Neural cell (in vitro differentiated cells): ENCODE data around the gene ATG7. TPM values are rescaled to one million over a fixed set of nuclear protein-coding genes. Genes with fewer than 3 reads are reported as not detected.

Experiments
- H2AFZ ChIP-seq: fragments of 200-600, 300-800 bp; sonication (generic), shearing (Covaris generic); 2 replicates; pipeline ENCODE4 v1.6.0; 2014; ENCODE audit warnings: low read depth, mild to moderate bottlenecking, antibody characterized with exemption, low read length, moderate library complexity
- H3F3A ChIP-seq: fragments of 200-600 bp; shearing (Covaris generic); 2 replicates; pipeline ENCODE4 v1.6.1; 2016; ENCODE audit warnings: mild to moderate bottlenecking, moderate library complexity, mixed read lengths, antibody characterized with exemption, low read length; ENCODE audit not compliant: insufficient read depth, poor library complexity, severe bottlenecking
- H3K27ac ChIP-seq: fragments of 200-600, 300-800 bp; sonication (generic), shearing (Covaris generic); 2 replicates; pipeline ENCODE4 v1.5.1; 2014; ENCODE audit warnings: mild to moderate bottlenecking, low read length, moderate library complexity
- H3K27me3 ChIP-seq: fragments of 300-800, 200-600 bp; sonication (generic), shearing (Covaris generic); 2 replicates; pipeline ENCODE4 v1.6.0; 2014; ENCODE audit warnings: mild to moderate bottlenecking, low read depth, low read length, moderate library complexity; ENCODE audit not compliant: insufficient read depth
- H3K36me3 ChIP-seq: fragments of 300-800, 200-600 bp; sonication (generic), shearing (Covaris generic); 2 replicates; pipeline ENCODE4 v1.5.1; 2014; ENCODE audit warnings: mild to moderate bottlenecking, antibody characterized with exemption, low read length, moderate library complexity; ENCODE audit not compliant: insufficient read depth
- H3K4me2 ChIP-seq: fragments of 300-800, 200-600 bp; sonication (generic), shearing (Covaris generic); 2 replicates; pipeline ENCODE4 v1.6.0; 2014; ENCODE audit warnings: mild to moderate bottlenecking, low read length
- H3K4me3 ChIP-seq: fragments of 300-800, 200-600 bp; sonication (generic), shearing (Covaris generic); 2 replicates; pipeline ENCODE4 v1.5.1; 2014; ENCODE audit warnings: mild to moderate bottlenecking, low read length, moderate library complexity
- H3K79me2 ChIP-seq: fragments of 200-600 bp; shearing (Covaris generic); replicated peaks from 2 replicates; pipeline ENCODE4 v1.6.0; 2014; ENCODE audit warnings: mild to moderate bottlenecking, low read length, moderate library complexity; ENCODE audit not compliant: insufficient read depth
- H3K9ac ChIP-seq: fragments of 300-800, 200-600 bp; sonication (generic), shearing (Covaris generic); 2 replicates; pipeline ENCODE4 v1.6.1; 2016; ENCODE audit warnings: mild to moderate bottlenecking, low read length, mixed read lengths
- H3K9me2 ChIP-seq: fragments of 200-600 bp; shearing (Covaris generic); 2 replicates; pipeline ENCODE4 v1.6.1; 2016; ENCODE audit warnings: mild to moderate bottlenecking, low read length, mixed read lengths; ENCODE audit not compliant: insufficient read depth
- H3K9me3 ChIP-seq: fragments of 200-600, 300-800 bp; sonication (generic), shearing (Covaris generic); 2 replicates; pipeline ENCODE4 v1.6.1; 2016; ENCODE audit warnings: mild to moderate bottlenecking, mixed run types, low read length, moderate library complexity, mixed read lengths
- H4K20me1 ChIP-seq: fragments of 200-600 bp; shearing (Covaris generic); 2 replicates; pipeline ENCODE4 v1.6.1; 2016; ENCODE audit warnings: mild to moderate bottlenecking, mixed run types; ENCODE audit not compliant: insufficient read depth
- EP300 ChIP-seq: fragments of 450-650 bp; conservative IDR thresholded peaks from 2 replicates; pipeline ENCODE4 v1.6.1; 2014; ENCODE audit warnings: antibody characterized with exemption, mild to moderate bottlenecking, moderate library complexity; ENCODE audit not compliant: poor library complexity, severe bottlenecking
- EZH2 ChIP-seq: fragments of 200-600, 300-800 bp; shearing (Covaris generic), sonication (generic); IDR thresholded peaks from 2 replicates; pipeline ENCODE4 v1.6.1; 2014; ENCODE audit warnings: antibody characterized with exemption, low read length, borderline replicate concordance, mild to moderate bottlenecking; ENCODE audit not compliant: insufficient read depth, poor library complexity, severe bottlenecking
- MXI1 ChIP-seq: fragments of 450-650 bp; conservative IDR thresholded peaks from 2 replicates; pipeline ENCODE4 v1.6.1; 2014; ENCODE audit warnings: antibody characterized with exemption, mild to moderate bottlenecking; ENCODE audit not compliant: poor library complexity, severe bottlenecking
- POLR2AphosphoS5 ChIP-seq: IDR thresholded peaks from 2 replicates; pipeline ENCODE4 v1.6.1; 2012
- RAD21 ChIP-seq: fragments of 450-650 bp; conservative IDR thresholded peaks from 2 replicates; pipeline ENCODE4 v1.6.1; 2014; ENCODE audit warnings: antibody characterized with exemption, mild to moderate bottlenecking, moderate library complexity
- SMC3 ChIP-seq: fragments of 450-650 bp; conservative IDR thresholded peaks from 2 replicates; pipeline ENCODE4 v1.6.1; 2014; ENCODE audit warnings: antibody characterized with exemption, mild to moderate bottlenecking, moderate library complexity; ENCODE audit not compliant: poor library complexity
- TAF1 ChIP-seq: IDR thresholded peaks from 2 replicates; pipeline ENCODE4 v1.6.1; 2012; ENCODE audit warnings: low read depth
- polyA plus RNA-seq: library from polyadenylated mRNA; depleted of rRNA; stranded (reverse); fragments of >200 nt; gene quantifications from 2 replicates; pipeline ENCODE4 v1.2.3, GENCODE V29; 2014
- TF ChIP-seq, protein P1 (sequence below): fragments of 450-650 bp; IDR thresholded peaks from 2 replicates; pipeline ENCODE4 v1.5.1; 2014; ENCODE audit warnings: antibody characterized with exemption, mild to moderate bottlenecking, moderate library complexity; ENCODE audit not compliant: poor library complexity, severe bottlenecking
- TF ChIP-seq, protein P2 (sequence below): IDR thresholded peaks from 2 replicates; pipeline ENCODE4 v1.6.1; 2012; ENCODE audit warnings: borderline replicate concordance

Gene ATG7
- polyA plus RNA-seq, 1 donor from 2014 or later, result 28.8 TPM

DNA sequence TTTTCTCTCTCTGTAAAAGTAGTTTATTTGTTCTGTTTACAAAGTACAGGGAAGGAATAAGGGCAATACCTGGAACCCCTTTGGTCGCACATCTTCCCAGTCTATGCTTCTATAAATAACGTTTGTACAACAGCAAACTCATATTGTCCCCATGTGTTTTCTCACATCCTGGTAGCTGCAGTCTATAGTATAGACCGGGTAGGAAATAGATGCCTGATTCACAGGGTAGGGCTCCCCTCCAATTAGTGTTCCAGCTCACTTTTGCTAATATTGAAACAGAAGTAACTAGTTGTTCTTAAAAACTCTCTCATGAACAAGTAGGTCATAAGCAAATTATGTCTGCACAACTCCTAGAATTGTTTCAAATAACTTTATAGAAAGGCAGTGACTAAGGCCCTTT, 17.7 kb downstream of the ATG7 start:
- Histone ChIP-seq H3K27ac (no peak overlapping the region), H3F3A (no peaks in the 10 kb centered on the region), H3K4me2 (no peak overlapping the region), H3K9me3 (no peaks in the 10 kb centered on the region), H3K4me3 (no peak overlapping the region), H3K9me2 (no peaks in the 10 kb centered on the region), H3K79me2 (no peaks in the 10 kb centered on the region), H3K9ac (no peak overlapping the region), H2AFZ (no peak overlapping the region), H4K20me1 (no peaks in the 10 kb centered on the region), H3K27me3 (no peaks in the 10 kb centered on the region), H3K36me3 (no peaks in the 10 kb centered on the region)
- no peak for TF ChIP-seq RAD21
- TF ChIP-seq SMC3, result no peak
- no peak for TF ChIP-seq EZH2
- TF ChIP-seq TAF1, result no peak
- TF ChIP-seq EP300, result no peak
- TF ChIP-seq, protein P1, sequence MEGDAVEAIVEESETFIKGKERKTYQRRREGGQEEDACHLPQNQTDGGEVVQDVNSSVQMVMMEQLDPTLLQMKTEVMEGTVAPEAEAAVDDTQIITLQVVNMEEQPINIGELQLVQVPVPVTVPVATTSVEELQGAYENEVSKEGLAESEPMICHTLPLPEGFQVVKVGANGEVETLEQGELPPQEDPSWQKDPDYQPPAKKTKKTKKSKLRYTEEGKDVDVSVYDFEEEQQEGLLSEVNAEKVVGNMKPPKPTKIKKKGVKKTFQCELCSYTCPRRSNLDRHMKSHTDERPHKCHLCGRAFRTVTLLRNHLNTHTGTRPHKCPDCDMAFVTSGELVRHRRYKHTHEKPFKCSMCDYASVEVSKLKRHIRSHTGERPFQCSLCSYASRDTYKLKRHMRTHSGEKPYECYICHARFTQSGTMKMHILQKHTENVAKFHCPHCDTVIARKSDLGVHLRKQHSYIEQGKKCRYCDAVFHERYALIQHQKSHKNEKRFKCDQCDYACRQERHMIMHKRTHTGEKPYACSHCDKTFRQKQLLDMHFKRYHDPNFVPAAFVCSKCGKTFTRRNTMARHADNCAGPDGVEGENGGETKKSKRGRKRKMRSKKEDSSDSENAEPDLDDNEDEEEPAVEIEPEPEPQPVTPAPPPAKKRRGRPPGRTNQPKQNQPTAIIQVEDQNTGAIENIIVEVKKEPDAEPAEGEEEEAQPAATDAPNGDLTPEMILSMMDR, result no peak
- TF ChIP-seq, protein P2, sequence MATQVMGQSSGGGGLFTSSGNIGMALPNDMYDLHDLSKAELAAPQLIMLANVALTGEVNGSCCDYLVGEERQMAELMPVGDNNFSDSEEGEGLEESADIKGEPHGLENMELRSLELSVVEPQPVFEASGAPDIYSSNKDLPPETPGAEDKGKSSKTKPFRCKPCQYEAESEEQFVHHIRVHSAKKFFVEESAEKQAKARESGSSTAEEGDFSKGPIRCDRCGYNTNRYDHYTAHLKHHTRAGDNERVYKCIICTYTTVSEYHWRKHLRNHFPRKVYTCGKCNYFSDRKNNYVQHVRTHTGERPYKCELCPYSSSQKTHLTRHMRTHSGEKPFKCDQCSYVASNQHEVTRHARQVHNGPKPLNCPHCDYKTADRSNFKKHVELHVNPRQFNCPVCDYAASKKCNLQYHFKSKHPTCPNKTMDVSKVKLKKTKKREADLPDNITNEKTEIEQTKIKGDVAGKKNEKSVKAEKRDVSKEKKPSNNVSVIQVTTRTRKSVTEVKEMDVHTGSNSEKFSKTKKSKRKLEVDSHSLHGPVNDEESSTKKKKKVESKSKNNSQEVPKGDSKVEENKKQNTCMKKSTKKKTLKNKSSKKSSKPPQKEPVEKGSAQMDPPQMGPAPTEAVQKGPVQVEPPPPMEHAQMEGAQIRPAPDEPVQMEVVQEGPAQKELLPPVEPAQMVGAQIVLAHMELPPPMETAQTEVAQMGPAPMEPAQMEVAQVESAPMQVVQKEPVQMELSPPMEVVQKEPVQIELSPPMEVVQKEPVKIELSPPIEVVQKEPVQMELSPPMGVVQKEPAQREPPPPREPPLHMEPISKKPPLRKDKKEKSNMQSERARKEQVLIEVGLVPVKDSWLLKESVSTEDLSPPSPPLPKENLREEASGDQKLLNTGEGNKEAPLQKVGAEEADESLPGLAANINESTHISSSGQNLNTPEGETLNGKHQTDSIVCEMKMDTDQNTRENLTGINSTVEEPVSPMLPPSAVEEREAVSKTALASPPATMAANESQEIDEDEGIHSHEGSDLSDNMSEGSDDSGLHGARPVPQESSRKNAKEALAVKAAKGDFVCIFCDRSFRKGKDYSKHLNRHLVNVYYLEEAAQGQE, result no peak
- TF ChIP-seq POLR2AphosphoS5, result no peak
- no peak for TF ChIP-seq MXI1

DNA sequence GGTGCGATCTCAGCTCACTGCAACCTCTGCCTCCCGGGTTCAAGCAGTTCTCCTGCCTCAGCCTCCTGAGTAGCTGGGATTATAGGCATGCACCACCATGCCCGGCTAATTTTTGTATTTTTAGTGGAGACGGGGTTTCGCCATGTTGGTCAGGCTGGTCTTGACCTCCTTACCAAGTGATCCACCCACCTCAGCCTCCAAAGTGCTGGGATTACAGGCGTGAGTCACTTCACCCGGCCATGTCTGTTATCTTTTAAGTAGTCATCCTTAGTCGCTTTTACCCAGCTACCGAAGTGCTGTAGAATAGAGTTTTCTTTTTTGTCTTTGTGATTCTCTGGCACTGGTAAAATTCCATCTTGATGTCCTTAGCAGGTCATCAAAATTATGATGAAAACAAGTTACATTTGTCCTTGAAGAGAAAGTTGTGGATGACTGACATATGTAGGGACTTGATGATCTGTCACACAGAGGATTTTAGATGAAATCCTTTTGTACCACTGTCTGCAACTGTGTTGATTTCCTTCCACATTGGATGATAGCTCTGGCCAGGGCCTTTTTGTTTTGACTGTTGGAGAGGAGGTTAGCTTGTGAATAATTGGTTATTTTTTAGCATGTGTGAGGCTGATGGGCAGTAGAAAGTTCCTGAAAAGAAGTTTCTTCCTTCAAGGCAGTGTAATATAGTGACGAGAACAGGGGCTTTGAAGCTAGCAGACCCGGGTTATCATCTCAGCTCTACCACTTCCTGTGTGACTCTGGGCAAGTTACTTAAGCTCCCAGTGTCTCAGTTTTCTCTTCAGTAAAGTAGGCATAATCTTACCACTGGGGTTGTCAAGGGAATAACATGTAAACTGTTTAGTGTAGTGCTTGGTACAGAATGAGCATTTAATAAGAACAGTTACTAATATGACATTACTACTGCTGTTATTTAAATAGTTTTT, 18.8 kb downstream of the ATG7 start:
- no peaks in the 10 kb centered on the region for H3K9me3 ChIP-seq
- no peaks in the 10 kb centered on the region for H3K27me3 ChIP-seq
- no peak overlapping the region for H3K27ac ChIP-seq
- H3K9me2 ChIP-seq, result no peaks in the 10 kb centered on the region
- no peak overlapping the region for H3K4me2 ChIP-seq
- no peak overlapping the region for H2AFZ ChIP-seq
- H3K79me2 ChIP-seq, result no peaks in the 10 kb centered on the region
- H4K20me1 ChIP-seq, result no peaks in the 10 kb centered on the region
- no peak overlapping the region for H3K4me3 ChIP-seq
- no peaks in the 10 kb centered on the region for H3K36me3 ChIP-seq
- no peaks in the 10 kb centered on the region for H3F3A ChIP-seq
- no peak overlapping the region for H3K9ac ChIP-seq
- TF ChIP-seq, protein P1, result no peak
